ENCODE measurements around the gene CACNG6. TPM values are rescaled to one million over a fixed set of nuclear protein-coding genes. Genes with fewer than 3 reads are reported as not detected.
A peak's percentile ranks its signal among the peaks of the same experiment; 100 is the strongest.

Gene CACNG6
- total RNA-seq, 1 donor from 2014 or later = 0.21 TPM

DNA sequence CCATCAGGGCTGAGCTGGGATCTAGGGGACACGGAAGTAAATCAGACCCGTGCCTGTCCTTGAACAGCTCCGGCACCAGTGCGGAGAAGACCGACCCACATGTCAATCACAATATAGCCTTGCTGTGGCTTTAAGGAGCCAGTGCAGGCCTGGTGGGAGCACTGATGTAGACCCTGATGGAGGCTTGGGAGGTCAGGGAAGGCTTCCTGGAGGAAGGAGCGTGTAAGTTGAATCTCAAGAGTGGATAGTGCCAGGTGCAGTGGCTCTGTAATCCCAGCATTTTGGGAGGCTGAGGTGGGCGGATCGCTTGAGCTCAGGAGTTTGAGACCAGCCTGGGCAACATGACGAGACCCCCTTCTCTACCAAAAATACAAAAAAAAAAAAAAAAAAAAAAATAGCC is 39.5 kb upstream of the CACNG6 start:
- no peak for TF ChIP-seq CTCF (IDR thresholded peaks at IDR 0.05; ENCODE audit: unreplicated experiment)
- Mint-ChIP-seq H3K9me3 (ENCODE audit: unreplicated experiment) (no peaks in the 10 kb centered on the region), H3K27me3 (ENCODE audit: unreplicated experiment) (peaks cover 5% of the 10 kb centered on the region), H3K4me1 (ENCODE audit: unreplicated experiment) (peaks cover 13% of the 10 kb centered on the region), H3K27ac (ENCODE audit: unreplicated experiment) (peak overlapping the region; percentile 76), H3K36me3 (ENCODE audit: low read depth, unreplicated experiment) (peaks cover 3% of the 10 kb centered on the region), H3K4me3 (ENCODE audit: unreplicated experiment) (peak overlapping the region; percentile 33)
- no peak for DNase-seq (ENCODE audit: low spot score)

GRCh38 chr19:53953383-53953782 is 38.1 kb upstream of the CACNG6 start:
- no peak for TF ChIP-seq CTCF (IDR thresholded peaks at IDR 0.05; ENCODE audit: unreplicated experiment)
- H3K27ac Mint-ChIP-seq (ENCODE audit: unreplicated experiment) = no peak overlapping the region
- H3K36me3 Mint-ChIP-seq (ENCODE audit: low read depth, unreplicated experiment) = peaks cover 3% of the 10 kb centered on the region
- H3K4me1 Mint-ChIP-seq (ENCODE audit: unreplicated experiment) = peaks cover 16% of the 10 kb centered on the region
- H3K9me3 Mint-ChIP-seq (ENCODE audit: unreplicated experiment) = no peaks in the 10 kb centered on the region
- DNase-seq (ENCODE audit: low spot score) = no peak
- peaks cover 2% of the 10 kb centered on the region for H3K27me3 Mint-ChIP-seq (ENCODE audit: unreplicated experiment)
- no peak overlapping the region for H3K4me3 Mint-ChIP-seq (ENCODE audit: unreplicated experiment)

DNA sequence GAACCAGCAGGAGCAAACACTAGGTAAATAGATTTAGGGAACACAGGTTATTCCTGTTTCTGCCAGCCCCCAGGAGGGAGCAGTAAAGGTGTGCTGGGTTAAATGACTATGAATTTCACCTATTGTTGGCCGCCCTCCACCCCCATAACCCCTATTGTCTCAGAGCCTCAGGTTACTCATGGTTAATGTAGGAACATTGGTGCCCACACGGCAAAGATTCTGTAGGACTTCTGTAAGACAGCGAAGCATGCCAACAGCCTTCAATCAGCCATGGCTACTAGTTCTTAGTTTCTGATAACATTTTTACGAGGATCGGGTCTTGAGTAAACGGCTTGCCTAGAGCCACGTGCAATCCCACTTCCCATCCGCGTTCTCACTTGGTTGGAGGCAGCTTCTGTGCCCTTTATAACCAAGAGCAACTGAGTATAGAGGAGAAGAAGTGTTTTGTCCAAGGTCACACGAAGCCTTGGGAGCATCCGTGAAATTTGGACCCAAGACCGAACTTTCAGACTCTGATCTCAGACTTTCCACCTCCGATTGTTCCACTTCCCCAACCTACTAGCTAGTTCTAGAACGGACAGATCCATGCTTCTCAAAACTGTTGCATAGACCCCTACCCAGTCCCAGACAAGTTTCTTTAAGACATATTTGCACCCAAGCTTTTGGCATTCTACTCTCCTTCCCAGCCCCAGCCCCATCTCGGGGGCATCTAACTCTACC is 33.8 kb upstream of the CACNG6 start:
- Mint-ChIP-seq H3K9me3 (ENCODE audit: unreplicated experiment) (no peaks in the 10 kb centered on the region), H3K4me1 (ENCODE audit: unreplicated experiment) (peaks cover 27% of the 10 kb centered on the region), H3K27ac (ENCODE audit: unreplicated experiment) (no peak overlapping the region), H3K27me3 (ENCODE audit: unreplicated experiment) (peaks cover 2% of the 10 kb centered on the region), H3K4me3 (ENCODE audit: unreplicated experiment) (no peak overlapping the region), H3K36me3 (ENCODE audit: low read depth, unreplicated experiment) (peaks cover 4% of the 10 kb centered on the region)
- no peak for DNase-seq (ENCODE audit: low spot score)
- no peak for TF ChIP-seq CTCF (IDR thresholded peaks at IDR 0.05; ENCODE audit: unreplicated experiment)

GRCh38 chr19:53958168-53958571 is 33.3 kb upstream of the CACNG6 start:
- H3K9me3 Mint-ChIP-seq (ENCODE audit: unreplicated experiment) = no peaks in the 10 kb centered on the region
- H3K4me1 Mint-ChIP-seq (ENCODE audit: unreplicated experiment) = peaks cover 27% of the 10 kb centered on the region
- H3K4me3 Mint-ChIP-seq (ENCODE audit: unreplicated experiment) = no peak overlapping the region
- no peak for TF ChIP-seq CTCF (IDR thresholded peaks at IDR 0.05; ENCODE audit: unreplicated experiment)
- DNase-seq (ENCODE audit: low spot score) = no peak
- no peak overlapping the region for H3K27ac Mint-ChIP-seq (ENCODE audit: unreplicated experiment)
- H3K27me3 Mint-ChIP-seq (ENCODE audit: unreplicated experiment) = peaks cover 2% of the 10 kb centered on the region
- peaks cover 4% of the 10 kb centered on the region for H3K36me3 Mint-ChIP-seq (ENCODE audit: low read depth, unreplicated experiment)

Data from endothelial cell (in vitro differentiated cells).